HG03571 (cell line): ENCODE data around the gene NRCAM.

ENCODE experiments used
- ATAC-seq: cut with Tn5 transposase; IDR thresholded peaks from one replicate; pipeline ENCODE4 v1.9.1; 2021; ENCODE audit not compliant: unreplicated experiment

The NRCAM gene

DNA sequence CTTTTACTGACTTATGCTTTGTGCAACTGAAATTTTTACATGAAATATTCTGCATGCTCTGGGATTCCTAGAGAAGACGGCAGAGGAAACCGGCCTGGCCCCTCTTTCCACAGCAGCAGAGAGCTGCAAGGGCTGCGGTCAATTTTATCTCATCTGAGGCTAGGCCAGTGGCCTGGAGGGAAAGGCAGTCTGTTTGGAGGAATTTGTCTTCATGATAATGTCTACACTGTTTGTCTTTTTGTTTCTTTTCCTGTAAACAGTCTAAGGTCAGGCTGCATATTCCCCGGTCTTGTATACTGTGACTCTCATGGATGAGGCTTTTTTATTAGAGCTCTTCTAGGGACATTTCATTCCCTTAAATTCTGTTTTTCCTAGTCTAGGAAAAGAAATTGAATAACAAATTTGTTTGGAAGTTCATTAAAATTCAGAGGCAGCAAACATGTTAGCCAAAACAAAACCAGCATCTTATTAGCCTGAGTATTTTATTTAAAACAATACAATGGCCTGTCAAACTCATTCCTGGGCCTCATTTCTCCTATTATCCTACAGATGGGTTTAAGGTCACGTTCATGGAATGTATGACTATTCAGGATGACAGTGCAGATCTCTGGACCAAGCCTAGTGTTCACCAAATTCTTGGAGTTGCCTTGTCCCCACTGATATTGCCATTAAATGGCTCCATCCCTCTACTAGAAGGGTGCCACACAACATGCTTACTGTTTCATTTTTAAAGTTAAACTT is 352.5 kb downstream of the NRCAM start:
- no peak for ATAC-seq

DNA sequence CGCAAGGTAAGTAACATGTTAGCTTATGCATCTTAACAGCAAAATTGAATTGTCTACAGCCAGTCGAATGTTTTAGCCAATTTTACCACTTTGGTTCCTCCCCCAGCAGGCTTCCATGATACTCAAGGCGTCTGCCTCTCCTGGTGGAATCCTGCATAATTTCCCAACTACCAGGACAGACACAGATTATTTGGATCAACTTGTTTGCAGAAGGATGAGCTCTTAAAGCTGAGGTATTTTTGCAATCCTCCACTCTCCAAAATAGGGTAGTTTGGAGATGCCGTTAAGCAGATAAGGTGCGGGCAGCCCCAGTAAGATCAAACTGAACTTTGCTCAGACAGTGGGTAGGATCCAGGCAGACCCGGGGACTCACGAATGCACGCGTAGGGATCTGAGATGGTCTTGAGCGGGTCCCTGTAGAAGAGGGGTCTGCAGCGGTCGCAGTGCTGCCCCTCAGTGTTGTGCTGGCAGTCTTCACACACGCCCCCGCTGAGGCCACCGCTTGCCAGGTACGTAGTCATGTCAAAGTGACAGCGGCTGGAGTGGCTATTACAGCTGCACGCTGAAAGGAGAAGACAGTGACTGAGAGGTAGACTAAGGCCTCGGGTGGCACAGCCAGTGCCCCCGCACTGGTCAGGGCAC is 353.4 kb downstream of the NRCAM start:
- no peak for ATAC-seq

DNA sequence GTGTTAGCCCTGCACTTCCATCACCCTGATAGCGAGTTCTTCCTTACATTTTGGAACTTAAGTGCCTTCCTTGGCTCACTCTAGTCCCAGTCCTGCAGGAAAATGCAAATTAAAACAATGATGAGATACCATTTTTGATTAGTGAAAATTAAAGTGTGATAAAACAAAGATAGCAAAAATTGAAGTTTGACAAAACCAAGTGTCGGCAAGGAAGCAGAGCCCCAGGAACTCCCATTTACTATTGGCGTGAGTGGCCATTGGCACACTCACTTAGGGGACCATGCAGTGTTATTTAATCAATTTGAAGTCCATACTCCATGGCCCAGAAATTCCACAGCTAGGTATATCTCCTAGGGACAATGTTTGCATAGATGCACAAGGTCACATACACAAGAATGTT is 354.5 kb downstream of the NRCAM start:
- ATAC-seq = no peak

DNA sequence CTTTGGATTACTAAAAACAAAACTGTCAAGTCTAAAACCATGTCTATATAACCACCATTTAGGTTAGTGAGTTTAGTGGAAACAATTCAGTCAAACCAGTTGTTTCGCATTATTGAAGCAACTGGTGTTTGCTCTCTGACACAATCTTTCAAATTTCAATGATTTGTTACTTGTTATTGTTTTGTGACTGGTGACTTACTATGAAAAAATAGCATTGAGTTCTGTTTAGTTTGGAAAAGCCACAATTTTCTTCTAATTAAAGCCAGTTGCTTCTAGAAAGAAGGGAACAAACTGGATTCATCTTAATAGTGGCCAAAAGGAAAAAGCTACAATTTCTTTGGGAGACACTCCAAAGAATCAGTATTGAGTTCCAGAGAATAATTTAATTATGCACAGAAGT is 356.5 kb downstream of the NRCAM start:
- no peak for ATAC-seq

DNA sequence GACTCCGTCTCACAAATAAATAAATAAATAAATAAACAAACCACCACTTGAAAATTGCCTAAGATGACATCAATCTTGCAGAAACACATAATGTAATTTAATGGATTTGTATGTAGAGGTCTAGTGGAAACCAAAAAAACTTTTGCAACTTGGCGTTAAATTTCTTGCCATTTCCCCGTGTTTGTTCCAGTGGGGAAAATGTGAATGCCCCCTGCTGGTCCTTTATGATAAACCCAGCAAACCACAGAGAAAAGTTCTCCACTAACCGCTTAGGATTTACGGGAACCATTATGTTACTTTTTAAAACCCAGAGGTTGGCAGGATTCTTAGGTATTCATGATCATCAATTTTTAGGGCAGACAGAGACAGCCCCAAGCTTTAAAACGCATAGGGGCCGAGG is 358.5 kb downstream of the NRCAM start:
- ATAC-seq = no peak
